GM21576 (cell line): ENCODE results near the gene DPY19L3.
"Not testable (repeated sequence)": the region's sequence is repeated elsewhere in the genome, so short reads cannot be mapped to it uniquely, and the experiment has no call there.

Experiments used
- ATAC-seq: cut with Tn5 transposase; IDR thresholded peaks from one replicate; pipeline ENCODE4 v1.9.1; 2021; ENCODE audit warnings: mild to moderate bottlenecking, moderate library complexity; ENCODE audit not compliant: unreplicated experiment

The DPY19L3 gene

DNA sequence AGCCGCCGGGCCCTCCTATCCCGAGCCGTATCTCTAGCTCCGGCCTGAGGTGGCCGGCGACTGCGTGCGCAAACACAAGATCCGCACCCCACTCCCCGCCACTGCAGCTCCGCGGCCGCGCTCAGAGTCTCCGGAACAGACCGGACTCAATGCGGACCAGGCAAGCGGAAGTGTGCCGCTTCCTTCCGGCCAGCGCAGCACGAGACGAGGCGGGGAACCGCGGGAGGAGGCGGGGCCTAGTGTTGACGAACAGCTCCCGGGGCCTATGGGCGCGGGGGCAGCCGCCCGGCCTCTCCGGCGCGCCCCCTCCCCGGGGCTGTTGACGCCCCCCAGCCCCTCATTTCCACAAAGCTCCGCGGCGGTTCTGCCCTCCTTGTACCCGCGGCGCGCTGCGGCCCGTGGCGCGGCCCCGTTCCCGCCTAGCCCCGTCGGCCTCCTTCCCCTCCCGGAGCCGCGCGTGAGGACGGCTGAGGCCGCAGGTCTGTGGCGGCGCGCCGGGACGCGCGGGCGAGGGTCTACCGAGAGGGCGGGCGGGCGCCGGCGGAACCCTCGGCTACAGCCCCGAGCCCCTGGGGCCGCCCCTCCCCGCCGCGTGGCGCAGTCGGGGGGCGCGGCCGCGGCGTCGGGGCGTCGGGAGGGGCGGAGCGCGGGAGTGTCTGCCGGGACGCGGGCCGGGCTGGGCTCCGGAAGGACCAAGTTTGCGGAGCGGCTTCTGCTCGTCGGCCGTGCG, at the start of gene DPY19L3:
TSS of gene DPY19L3 (plus strand) at position 340 of the 730 bp plus-strand sequence. CDS start 2,484 bp downstream, outside the sequence.
- ATAC-seq = peak; percentile 94

DNA sequence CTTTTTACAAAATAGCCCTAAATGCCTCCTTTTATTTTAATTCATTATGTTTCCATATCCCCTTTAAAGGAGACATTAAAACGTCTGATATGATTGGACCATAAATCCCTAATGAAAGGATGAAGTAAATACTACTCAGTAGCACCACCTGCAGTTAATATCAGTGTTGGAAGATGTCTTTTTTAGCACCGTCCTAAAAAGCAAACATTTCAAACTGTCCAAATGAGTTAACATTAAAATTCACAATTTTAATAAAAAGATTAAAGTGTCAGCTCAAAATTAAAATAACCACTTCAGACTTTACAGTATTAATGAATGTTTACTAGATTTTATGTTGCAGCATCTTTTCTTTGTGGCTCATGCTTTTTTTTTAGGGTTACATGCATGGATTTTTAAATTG, 47.9 kb upstream of the DPY19L3 start:
- no peak for ATAC-seq

DNA sequence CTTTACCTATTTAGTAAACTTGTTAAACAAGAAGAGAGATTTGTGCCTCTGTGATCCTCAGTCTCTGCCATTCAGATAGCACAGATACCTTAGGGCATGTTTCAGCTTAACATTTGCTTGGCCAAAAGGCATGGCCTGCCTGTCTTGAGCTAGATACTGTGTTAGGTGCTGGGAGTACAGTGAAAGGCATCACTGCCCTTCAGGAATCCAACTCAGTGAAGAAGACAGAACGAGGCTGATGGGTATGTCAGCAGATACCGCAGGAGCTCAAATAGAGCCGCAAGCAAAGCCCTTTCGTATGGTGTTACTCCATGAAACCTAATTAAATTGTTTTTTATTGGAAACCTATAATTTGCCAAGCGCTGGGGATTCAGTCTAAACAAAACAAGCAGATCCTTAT, 47.2 kb upstream of the DPY19L3 start:
- ATAC-seq = no peak

- no peak for ATAC-seq
These were observed 46.0 kb upstream of the DPY19L3 start for GRCh38 chr19:32359581-32359980.

- ATAC-seq = no peak
These were observed 43.8 kb upstream of the DPY19L3 start for GRCh38 chr19:32361574-32362317.

- no peak for ATAC-seq
These were observed 43.3 kb upstream of the DPY19L3 start for GRCh38 chr19:32362318-32362691.

DNA sequence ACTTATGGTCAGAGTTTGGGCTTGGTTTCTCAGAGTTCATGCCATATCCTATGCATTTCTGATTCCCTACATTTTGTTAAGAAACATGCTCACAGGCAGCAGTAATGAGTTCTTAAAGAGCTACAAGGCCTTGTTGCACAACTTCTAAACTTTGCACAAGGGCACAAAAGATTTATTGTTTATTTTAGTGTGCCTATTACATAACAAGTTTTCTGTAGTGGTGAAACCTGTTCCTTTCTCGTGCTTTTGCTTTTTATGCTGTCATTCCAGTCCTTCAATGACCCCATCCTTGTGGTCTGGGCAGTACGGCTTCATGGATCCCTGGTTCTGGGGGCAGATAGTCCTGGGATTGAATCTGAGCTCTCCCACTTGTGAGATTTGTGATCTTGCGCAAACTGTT, 42.4 kb upstream of the DPY19L3 start:
- no peak for ATAC-seq

DNA sequence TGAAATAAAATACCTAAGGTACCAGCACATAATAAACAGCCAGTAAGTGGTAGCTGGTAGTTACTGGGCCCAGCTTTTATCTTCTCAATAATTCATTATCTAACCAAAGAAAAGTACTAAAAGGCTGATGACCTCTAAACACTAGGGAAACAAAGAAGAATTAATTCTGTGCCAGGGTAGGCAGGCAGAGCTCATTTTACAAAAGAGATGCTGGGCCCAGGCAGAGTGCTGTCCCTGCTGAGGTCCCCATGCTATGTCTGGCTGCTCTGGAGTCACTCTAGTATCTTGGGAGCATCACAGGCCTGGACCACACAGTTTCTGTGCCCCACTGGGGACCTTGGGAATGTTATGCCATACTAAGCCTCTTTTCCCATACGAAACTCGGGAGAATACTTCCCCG, 41.9 kb upstream of the DPY19L3 start:
- no peak for ATAC-seq

- ATAC-seq = no peak
These were observed 41.5 kb upstream of the DPY19L3 start for GRCh38 chr19:32364040-32364439.

GRCh38 chr19:32367063-32367462, 38.5 kb upstream of the DPY19L3 start:
- no peak for ATAC-seq

DNA sequence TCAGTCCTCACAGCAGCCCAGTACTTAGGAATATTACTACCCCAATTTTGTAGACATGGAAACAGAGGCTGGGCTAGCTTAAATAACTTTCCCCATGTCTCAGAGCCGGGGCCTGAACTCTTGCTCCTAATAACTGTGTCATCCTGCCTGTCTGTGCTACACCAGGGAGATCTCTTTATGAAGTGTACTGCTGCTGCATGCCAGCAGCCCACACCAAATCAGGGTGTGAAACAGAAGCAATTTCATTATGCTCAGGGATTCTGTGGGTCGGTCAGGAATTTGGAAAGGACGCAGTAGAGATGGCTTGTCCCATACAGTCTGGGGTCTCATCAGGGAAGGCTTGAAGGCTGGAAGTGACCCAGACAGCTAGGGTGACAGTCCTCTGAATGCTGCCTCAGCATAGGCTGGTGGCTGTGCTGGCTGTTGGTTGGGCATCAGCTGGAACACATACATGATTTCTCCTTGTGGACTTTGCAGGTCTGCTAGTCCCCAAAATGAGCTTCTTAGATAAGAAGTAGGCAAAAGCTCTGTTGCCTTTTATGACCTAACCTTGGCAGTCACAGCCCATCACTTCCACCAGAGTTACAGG, 37.5 kb upstream of the DPY19L3 start:
- no peak for ATAC-seq

- no peak for ATAC-seq
These were observed 36.8 kb upstream of the DPY19L3 start for GRCh38 chr19:32368787-32369186.

- ATAC-seq = no peak
These were observed 32.6 kb upstream of the DPY19L3 start for GRCh38 chr19:32372726-32373517.

GRCh38 chr19:32373585-32374295, 31.8 kb upstream of the DPY19L3 start:
- ATAC-seq = no peak

DNA sequence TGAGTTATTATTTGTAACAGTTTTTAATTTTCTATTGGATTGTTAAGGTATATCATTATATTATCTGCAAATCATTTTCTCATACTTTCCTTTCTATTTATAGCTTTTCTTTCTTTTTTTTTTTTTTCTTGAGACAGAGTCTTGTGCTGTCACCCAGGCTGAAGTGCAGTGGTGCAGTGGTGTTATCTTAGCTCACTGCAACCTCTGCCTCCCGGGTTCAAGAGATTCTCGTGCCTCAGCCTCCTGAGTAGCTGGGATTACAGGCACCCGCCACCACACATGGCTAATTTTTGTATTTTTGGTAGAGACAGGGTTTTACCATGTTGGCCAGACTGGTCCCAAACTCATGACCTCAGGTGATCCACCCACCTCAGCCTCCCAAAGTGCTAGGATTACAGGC, 31.2 kb upstream of the DPY19L3 start:
- not testable (repeated sequence) for ATAC-seq

- ATAC-seq = not testable (repeated sequence)
These were observed 28.5 kb upstream of the DPY19L3 start for GRCh38 chr19:32377088-32377487.

DNA sequence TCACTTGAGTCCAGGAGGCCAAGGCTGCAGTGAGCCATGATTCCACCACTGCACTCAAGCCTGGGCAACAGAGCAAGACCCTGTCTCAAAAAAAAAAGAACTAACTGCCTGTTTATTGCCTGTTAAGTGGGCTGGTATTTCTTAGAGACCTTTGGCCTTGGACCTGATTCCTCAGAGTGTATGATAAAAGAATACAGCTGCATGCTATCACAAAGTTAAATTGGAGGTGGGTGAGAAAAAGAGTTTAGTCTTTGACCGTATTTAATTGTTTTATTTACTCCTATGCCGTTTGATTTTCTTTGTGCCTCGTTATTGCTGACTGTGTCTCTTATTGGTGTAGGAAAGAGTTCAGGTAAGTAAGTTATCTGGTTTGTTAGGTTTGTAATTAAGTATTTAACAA, 25.3 kb upstream of the DPY19L3 start:
- no peak for ATAC-seq

- no peak for ATAC-seq
These were observed 17.7 kb upstream of the DPY19L3 start for GRCh38 chr19:32387701-32388392.

DNA sequence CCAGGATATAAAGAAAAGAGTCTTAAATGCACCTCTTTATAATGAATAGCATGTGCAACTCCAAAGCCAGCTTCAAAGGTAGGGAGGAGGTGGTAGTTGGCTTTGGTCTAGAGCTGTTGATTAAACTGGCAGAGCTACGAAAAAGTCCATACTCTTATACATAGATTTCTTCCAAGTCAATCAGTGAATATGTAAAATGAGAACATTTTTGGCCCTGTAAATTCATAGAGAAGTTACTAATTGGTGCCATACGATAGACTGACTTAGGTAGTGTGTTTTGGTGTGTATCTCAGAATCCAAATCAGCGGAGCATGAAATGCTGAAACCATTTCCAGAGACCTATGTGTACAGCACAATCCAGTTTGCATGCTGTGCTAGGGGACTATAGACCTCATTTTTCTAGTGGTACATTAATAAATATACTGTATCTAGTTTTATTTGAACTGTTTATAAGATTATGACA, 17.1 kb upstream of the DPY19L3 start:
- no peak for ATAC-seq

- no peak for ATAC-seq
These were observed 12.7 kb upstream of the DPY19L3 start for GRCh38 chr19:32392901-32393300.
